GM19023 (cell line): ENCODE results near the gene SNTA1.
"Not testable (repeated sequence)": the region's sequence is repeated elsewhere in the genome, so short reads cannot be mapped to it uniquely, and the experiment has no call there.

Source experiments
- ATAC-seq: cut with Tn5 transposase; IDR thresholded peaks from one replicate; pipeline ENCODE4 v1.9.1; 2021; ENCODE audit warnings: mild to moderate bottlenecking, moderate library complexity; ENCODE audit not compliant: unreplicated experiment

Gene SNTA1

DNA sequence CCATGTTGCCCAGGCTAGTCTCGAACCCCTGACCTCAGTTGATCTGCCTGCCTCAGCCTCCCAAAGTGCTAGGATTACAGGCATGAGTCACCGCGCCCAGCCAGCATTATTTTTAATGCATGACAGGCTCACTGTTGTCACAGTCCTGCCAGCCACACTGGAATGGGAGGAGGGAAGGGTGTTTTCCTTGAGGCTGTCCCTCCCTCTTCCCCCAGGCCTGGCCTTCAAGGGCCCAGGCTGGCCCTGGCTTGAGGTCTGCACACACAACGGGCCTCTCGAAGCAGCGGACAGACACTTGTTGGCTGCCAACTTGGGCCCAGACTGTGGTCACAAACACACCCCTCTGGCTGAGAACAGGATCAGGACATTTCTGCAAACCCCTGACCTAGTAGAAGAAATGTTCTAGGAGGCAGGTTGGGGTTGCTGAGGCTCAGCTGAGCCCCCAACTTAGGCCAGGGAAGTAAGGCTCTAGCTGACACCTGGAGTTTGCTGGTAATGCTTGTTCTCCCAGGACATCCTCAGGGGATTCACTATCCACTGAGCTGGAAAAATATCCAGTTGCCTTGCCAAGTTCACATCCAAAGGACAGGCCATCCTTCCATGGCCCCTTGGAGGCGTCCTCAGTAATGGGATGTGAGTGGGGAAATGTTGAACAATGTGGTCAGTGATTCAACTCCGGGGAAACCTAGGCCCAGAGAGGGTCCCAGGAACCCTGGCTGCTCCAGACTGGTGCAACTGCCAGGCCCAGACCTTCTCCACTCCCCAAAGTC, 9.9 kb downstream of the SNTA1 start:
- ATAC-seq, result no peak

DNA sequence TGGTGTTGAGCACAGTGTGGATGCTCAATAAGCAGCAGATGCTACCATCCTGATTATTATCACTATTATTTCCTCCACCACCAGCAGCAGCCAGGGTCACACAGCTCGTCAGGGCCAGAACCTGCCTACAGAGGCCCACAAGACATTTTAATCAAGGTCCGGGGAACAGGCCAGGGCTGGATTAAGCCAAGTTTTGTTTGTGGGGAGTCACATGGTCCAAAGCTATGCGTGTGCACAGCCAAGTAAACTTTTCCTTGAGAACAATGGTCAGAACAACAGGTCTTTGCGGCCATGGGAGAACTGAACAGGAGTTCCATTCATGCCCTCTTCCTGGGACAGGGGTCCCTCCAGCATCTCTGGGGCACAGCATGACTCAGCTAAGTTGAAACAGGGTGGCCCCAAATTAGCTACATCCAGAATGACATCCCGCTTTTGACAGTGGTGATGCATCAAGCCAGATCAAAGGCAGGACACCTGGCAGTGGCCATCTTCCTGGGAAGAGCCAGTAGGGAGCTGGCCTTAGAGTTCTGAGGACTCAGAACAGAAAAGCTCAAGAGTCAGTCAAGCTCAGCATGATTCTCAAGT, 11.7 kb downstream of the SNTA1 start:
- ATAC-seq, result no peak

GRCh38 chr20:33423875-33424274, 19.7 kb downstream of the SNTA1 start:
- not testable (repeated sequence) for ATAC-seq

DNA sequence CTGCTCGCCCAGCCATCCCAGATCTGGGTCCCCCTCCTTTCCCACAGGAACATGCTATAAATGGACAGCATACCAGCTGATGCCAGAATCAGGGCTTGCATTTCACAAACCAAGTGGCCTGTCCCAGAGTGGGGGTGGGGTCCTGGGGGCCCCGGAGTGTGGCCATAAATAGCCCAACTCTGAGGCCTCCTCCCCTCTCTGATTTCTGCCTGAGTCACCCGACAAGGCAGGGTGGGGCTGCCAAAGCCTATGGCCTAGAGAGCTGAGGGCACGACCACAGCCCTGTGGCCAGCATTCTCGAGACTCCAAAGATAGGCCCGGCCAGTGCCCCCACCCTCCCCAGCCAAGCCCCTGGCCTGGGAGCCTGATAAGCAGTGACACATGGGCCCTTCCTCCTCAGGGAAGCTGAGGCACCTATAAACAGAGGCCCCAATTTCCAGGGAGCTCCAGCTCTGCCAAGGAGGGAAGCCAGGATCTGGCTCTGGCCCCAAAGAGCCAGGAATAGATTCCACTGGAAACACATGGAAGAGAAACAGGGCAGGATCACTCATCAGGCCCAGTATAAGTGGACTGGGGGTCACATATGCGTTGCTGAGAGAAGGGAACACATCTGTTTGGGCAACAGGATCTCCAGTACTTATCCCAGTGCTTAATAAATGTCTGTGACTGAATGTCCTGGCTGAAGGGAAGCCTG, 20.3 kb downstream of the SNTA1 start:
- ATAC-seq, result no peak

- ATAC-seq, result no peak
Measured at GRCh38 chr20:33419140-33419974, 24.2 kb downstream of the SNTA1 start.

- no peak for ATAC-seq
Measured at GRCh38 chr20:33418033-33418432, 25.5 kb downstream of the SNTA1 start.

- no peak for ATAC-seq
Measured at GRCh38 chr20:33415948-33416347, 27.6 kb downstream of the SNTA1 start.

DNA sequence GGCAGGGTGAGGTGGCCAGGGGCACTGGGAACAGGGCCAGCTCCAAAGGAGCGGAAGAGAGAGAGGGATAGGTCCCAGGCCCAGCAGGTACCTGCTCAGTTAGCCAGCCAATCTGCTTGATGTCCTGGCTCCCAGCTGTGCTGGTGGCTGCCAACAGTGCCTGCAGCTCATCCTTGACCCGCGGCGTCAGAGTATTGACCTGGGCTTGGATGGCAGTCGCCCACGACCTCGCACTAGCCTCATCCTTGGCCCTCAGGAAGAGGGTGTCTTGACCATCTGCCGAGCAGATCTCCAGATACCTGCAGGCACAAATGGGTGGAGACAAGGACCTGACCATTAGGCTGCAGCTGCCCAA, 31.1 kb downstream of the SNTA1 start:
- no peak for ATAC-seq

- ATAC-seq, result no peak
Measured at GRCh38 chr20:33411711-33412483, 31.7 kb downstream of the SNTA1 start.

DNA sequence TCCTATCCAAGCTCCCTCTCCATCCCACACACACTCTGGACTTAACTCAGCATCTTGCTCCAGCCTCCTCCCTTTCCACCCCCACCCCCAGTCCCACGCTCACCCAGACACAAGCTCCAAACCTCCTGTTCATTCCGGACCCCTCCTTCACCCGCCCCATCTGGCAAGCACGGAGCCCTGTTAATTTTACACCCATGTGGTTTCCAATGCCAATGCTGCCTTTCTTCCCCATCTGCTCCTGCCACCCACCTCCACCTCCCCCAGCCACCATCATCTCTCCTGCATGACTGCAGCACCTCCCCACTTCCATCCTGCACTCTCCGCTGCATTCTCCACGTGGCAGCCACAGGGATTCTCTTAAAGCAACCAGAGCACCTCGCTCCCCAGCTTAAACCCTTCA, 32.3 kb downstream of the SNTA1 start:
- no peak for ATAC-seq

- ATAC-seq, result no peak
Measured at GRCh38 chr20:33410081-33410742, 33.4 kb downstream of the SNTA1 start.

DNA sequence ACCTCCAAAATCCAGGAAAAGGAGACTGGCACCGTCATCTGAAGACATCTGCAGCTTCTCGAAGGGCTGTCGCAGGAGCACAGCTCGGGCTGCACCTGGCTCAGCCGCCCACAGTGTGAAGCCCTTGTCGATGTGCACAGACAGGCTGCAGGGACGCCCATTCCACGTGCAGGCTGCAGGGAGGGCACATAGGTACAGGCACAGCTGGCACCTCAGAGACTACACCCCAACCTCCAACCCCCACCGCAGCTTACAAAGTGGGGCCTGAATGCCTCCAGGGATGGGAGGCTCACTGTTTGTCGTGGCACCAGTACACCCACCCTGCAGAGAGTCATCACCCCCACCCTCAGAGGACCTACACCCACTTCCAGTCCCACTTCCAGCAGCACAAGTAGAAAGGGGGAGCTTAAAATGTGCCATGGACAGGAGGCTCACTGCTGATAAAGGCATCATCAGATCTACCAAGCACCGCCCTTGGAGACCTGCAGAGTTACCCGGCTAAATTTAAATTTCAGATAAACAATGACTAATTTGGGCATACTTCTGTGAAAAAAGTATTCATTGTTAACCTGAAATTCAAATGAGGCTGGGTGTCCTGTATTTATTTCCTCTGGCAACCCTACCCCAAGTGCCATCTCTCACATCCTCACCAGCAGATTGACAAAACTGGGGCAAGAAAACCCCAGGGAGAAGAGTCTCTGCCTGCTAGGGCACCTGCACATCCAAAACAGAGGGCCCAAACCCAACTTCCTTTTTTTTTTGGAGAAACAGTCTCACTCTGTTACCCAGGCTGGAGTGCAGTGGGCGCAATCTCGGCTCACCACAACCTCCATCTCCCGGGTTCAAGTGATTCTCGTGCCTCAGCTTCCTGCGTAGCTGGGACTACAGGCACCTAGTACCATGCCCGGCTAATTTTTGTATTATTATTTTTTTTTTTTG, 34.6 kb downstream of the SNTA1 start:
- ATAC-seq, result no peak

- ATAC-seq, result no peak
Measured at GRCh38 chr20:33408313-33408712, 35.2 kb downstream of the SNTA1 start.

DNA sequence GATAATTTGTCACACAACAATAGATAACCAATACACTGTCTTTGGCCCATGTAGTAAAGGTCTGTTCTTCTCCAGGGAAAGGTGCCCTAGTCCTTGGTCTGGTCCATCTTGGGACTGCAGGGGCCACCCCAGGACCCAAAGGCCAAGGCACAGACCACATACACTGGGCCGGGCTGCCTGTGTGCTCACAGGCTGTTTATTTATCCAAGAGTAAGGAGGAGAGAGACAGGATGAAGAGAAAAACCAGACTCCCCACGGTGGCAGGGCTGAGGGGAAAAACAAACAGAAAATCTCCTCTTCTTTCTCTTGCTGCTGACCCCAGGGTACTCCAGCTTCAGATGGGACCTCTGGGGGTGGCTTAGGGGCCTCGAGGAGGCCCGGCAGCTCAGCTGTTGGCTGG, 35.8 kb downstream of the SNTA1 start:
- no peak for ATAC-seq

DNA sequence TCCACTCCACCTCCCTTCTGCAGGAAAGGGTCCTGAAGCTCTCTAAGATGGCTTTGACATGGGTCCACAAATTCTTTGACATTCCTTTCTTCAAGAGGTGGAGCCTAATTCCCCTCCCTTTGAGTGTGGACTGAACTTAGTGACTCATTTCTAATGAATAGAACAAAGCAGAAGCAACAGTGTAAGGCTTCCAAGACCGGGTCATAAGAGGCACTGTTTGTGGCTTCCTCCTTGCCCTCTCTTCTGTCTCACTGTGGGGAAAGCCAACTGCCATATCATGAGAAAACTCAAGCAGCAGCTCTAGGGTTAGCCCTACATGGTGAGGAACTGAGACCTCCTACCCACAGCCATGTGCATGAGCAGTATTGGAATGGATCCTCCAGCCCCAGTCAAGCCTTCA, 36.3 kb downstream of the SNTA1 start:
- ATAC-seq, result no peak

- ATAC-seq, result no peak
Measured at GRCh38 chr20:33404281-33404680, 39.3 kb downstream of the SNTA1 start.

- no peak for ATAC-seq
Measured at GRCh38 chr20:33401921-33402369, 41.6 kb downstream of the SNTA1 start.

- peak; percentile 83 for ATAC-seq
Measured at GRCh38 chr20:33401184-33401920, 42.2 kb downstream of the SNTA1 start, which contains the start of gene CDK5RAP1. TSS of gene CDK5RAP1 (minus strand) at chr20:33401519. CDS start at chr20:33397064, 4,455 bp downstream.
